ENCODE data around the gene DLX1.
"Not testable (repeated sequence)": the region's sequence is repeated elsewhere in the genome, so short reads cannot be mapped to it uniquely, and the experiment has no call there.

Gene DLX1

GRCh38 chr2:172085460-172086159 is at the start of gene DLX1:
Gene DLX1 (plus strand): TSS chr2:172085507. CDS start chr2:172085678, 171 bp downstream.
- DNase-seq = no peak

- no peak for DNase-seq
Observed at GRCh38 chr2:172038121-172038520, 47.2 kb upstream of the DLX1 start.

GRCh38 chr2:172038604-172039003 is 46.7 kb upstream of the DLX1 start:
- no peak for DNase-seq

- no peak for DNase-seq
Observed at GRCh38 chr2:172039011-172039704, 46.1 kb upstream of the DLX1 start.

GRCh38 chr2:172040311-172040710 is 45.0 kb upstream of the DLX1 start:
- DNase-seq = no peak

GRCh38 chr2:172046080-172046678 is 39.1 kb upstream of the DLX1 start:
- no peak for DNase-seq

GRCh38 chr2:172046866-172047565 is 38.3 kb upstream of the DLX1 start:
- DNase-seq = no peak

GRCh38 chr2:172047566-172048507 is 37.5 kb upstream of the DLX1 start:
- DNase-seq = no peak

GRCh38 chr2:172048508-172049503 is 36.5 kb upstream of the DLX1 start:
- DNase-seq = no peak

- no peak for DNase-seq
Observed at GRCh38 chr2:172049567-172050120, 35.7 kb upstream of the DLX1 start.

GRCh38 chr2:172050479-172051125 is 34.7 kb upstream of the DLX1 start:
- no peak for DNase-seq

GRCh38 chr2:172052000-172052983 is 33.0 kb upstream of the DLX1 start:
- DNase-seq = no peak

GRCh38 chr2:172053486-172053885 is 31.8 kb upstream of the DLX1 start:
- no peak for DNase-seq

GRCh38 chr2:172056293-172056692 is 29.0 kb upstream of the DLX1 start:
- no peak for DNase-seq

- DNase-seq = no peak
Observed at GRCh38 chr2:172058660-172059059, 26.6 kb upstream of the DLX1 start.

GRCh38 chr2:172060118-172060517 is 25.2 kb upstream of the DLX1 start:
- DNase-seq = not testable (repeated sequence)

GRCh38 chr2:172062402-172063004 is 22.8 kb upstream of the DLX1 start:
- no peak for DNase-seq

- no peak for DNase-seq
Observed at GRCh38 chr2:172063446-172063845, 21.9 kb upstream of the DLX1 start.
